ENCODE data around the gene RTRAF. TPM values are rescaled to one million over a fixed set of nuclear protein-coding genes. Genes with fewer than 3 reads are reported as not detected.
A peak's percentile ranks its signal among the peaks of the same experiment; 100 is the strongest.

Gene RTRAF
- total and polyA plus RNA-seq, 9 donors: 152 to 290 (median 237) TPM

DNA sequence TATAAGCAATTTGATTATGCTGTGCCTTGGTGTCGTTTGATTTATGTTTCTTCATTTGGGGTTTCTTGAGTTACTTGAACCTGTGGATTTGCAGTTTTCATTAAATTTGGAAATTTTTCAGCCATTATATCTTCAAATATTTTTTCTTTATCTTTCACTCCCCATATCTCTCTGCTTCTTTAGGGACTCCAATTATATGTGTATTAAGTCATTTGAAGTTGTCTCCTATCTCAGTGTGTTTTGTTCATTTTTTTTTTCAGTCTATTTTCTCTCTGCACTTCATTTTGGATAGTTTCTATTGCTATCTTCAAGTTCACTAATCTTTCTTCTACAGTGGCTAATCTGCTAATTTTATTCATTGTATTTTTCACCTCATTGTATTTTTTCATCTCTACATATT lies 29.4 kb upstream of the RTRAF start:
- Histone ChIP-seq H3K4me1 (ENCODE audit: control insufficient read depth, insufficient read depth, low read length) (no peaks in the 10 kb centered on the region), H3K27ac (ENCODE audit: low read length) (no peak overlapping the region), H3K9me3 (replicated peaks; ENCODE audit: control insufficient read depth, low read depth, low read length) (peaks cover 22% of the 10 kb centered on the region), H3K36me3 (ENCODE audit: control insufficient read depth, insufficient read depth, low read length) (peaks cover 7% of the 10 kb centered on the region), H3K27me3 (ENCODE audit: control insufficient read depth, insufficient read depth, low read length) (no peaks in the 10 kb centered on the region), H3K4me3 (ENCODE audit: low read length) (no peak overlapping the region)
- no peak for DNase-seq
- no CpG with 5 or more reads among the region's 1 CpG for WGBS (ENCODE audit: insufficient coverage)

DNA sequence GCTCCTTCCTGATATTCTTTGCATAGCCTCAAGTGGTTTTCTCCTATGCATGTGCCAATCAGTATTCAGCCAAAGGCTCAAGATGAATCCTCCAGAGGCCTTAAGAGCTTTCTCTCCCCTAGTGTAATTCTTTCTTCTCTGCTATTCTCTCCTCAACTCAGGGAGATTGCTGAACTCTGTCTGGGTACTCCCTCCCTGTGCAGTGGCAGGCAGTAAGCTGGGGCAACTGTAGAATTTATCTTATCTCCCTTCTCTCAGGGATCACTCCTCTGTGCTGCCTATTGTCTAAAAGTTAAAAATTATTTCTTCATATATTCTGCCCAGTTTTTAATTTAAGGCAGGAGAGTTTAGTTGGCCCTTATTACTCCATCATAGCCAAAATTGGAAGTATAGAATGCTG lies 28.5 kb upstream of the RTRAF start:
- Histone ChIP-seq H3K9me3 (replicated peaks; ENCODE audit: control insufficient read depth, low read depth, low read length) (peaks cover 22% of the 10 kb centered on the region), H3K27ac (ENCODE audit: low read length) (no peak overlapping the region), H3K4me3 (ENCODE audit: low read length) (no peak overlapping the region), H3K27me3 (ENCODE audit: control insufficient read depth, insufficient read depth, low read length) (no peaks in the 10 kb centered on the region), H3K36me3 (ENCODE audit: control insufficient read depth, insufficient read depth, low read length) (peaks cover 7% of the 10 kb centered on the region), H3K4me1 (ENCODE audit: control insufficient read depth, insufficient read depth, low read length) (no peaks in the 10 kb centered on the region)
- no peak for DNase-seq

DNA sequence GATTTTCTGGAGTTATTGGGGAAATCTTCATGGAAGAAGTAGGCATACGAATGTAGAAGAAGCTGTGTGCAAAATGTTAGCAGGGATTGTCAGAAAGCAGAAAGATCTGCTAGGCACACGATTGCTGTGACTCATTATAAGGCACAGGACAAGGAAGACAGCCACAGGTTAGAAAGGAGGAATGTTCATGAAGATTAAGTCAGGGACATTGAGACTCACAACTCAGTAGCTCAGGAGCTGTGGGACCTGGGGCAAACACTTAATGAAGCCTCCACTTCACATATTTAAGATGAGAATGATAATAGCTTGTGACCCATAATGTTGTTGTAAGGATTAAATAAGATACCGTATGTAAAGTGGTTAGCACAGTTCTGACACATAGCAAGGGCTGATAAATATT lies 26.6 kb upstream of the RTRAF start:
- whole genome bisulfite sequencing (ENCODE audit: insufficient coverage): 58% methylated on average over 1 of the region's 3 CpGs
- Histone ChIP-seq H3K36me3 (ENCODE audit: control insufficient read depth, insufficient read depth, low read length) (peaks cover 8% of the 10 kb centered on the region), H3K9me3 (replicated peaks; ENCODE audit: control insufficient read depth, low read depth, low read length) (peaks cover 20% of the 10 kb centered on the region), H3K4me1 (ENCODE audit: control insufficient read depth, insufficient read depth, low read length) (no peaks in the 10 kb centered on the region), H3K4me3 (ENCODE audit: low read length) (no peak overlapping the region), H3K27me3 (ENCODE audit: control insufficient read depth, insufficient read depth, low read length) (no peaks in the 10 kb centered on the region), H3K27ac (ENCODE audit: low read length) (peak overlapping the region; percentile 80)
- DNase-seq: no peak

DNA sequence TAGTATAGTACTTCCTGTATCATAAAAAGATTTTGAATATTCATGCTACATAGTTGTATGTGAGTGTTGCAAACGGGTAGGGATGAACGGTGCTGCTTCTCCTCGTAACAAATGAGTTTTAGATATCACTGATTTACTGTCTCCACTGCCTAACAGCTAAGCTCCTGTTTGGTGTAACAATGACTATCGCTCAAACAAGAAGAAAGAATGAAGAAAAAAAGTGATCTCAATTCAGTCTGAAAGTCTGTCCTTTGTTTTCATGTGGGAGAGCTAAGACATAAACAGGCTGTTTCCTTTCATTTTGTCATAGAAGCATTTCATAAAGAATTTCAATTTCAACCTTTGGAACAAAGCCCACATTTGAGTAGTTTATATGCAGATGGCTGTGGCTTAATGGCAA lies 26.1 kb upstream of the RTRAF start:
- no CpG with 5 or more reads among the region's 4 CpGs for WGBS (ENCODE audit: insufficient coverage)
- H3K4me3 ChIP-seq (ENCODE audit: low read length): peak overlapping the region; percentile 14
- H3K9me3 ChIP-seq (replicated peaks; ENCODE audit: control insufficient read depth, low read depth, low read length): peaks cover 15% of the 10 kb centered on the region
- peaks cover 7% of the 10 kb centered on the region for H3K36me3 ChIP-seq (ENCODE audit: control insufficient read depth, insufficient read depth, low read length)
- peak; percentile 89 for DNase-seq
- peak overlapping the region; percentile 80 for H3K27ac ChIP-seq (ENCODE audit: low read length)
- H3K27me3 ChIP-seq (ENCODE audit: control insufficient read depth, insufficient read depth, low read length): no peaks in the 10 kb centered on the region
- H3K4me1 ChIP-seq (ENCODE audit: control insufficient read depth, insufficient read depth, low read length): no peaks in the 10 kb centered on the region

DNA sequence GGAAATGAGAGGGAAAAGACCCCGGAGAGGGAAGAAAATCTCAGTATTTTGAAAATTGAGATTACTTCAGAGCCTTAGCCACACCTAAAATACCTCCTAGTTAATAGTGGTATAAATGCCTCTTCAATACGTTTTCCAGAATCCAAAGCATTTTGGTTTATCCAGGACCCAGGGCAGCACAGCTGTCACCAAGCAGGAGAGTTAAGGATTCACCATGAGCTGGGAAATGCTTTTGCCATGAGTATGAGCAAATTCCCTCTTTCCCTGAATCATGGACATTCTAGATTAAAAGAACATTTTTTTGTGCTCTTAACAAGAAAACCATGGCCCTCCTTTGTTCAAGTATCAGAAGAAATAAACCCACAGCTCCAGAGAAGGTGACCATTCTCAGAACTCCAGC lies 21.8 kb upstream of the RTRAF start:
- Histone ChIP-seq H3K27me3 (ENCODE audit: control insufficient read depth, insufficient read depth, low read length) (no peaks in the 10 kb centered on the region), H3K27ac (ENCODE audit: low read length) (no peak overlapping the region), H3K4me3 (ENCODE audit: low read length) (no peak overlapping the region), H3K9me3 (replicated peaks; ENCODE audit: control insufficient read depth, low read depth, low read length) (no peaks in the 10 kb centered on the region), H3K4me1 (ENCODE audit: control insufficient read depth, insufficient read depth, low read length) (no peaks in the 10 kb centered on the region), H3K36me3 (ENCODE audit: control insufficient read depth, insufficient read depth, low read length) (peaks cover 2% of the 10 kb centered on the region)
- no peak for DNase-seq
- WGBS (ENCODE audit: insufficient coverage): no CpG with 5 or more reads among the region's 2 CpGs

DNA sequence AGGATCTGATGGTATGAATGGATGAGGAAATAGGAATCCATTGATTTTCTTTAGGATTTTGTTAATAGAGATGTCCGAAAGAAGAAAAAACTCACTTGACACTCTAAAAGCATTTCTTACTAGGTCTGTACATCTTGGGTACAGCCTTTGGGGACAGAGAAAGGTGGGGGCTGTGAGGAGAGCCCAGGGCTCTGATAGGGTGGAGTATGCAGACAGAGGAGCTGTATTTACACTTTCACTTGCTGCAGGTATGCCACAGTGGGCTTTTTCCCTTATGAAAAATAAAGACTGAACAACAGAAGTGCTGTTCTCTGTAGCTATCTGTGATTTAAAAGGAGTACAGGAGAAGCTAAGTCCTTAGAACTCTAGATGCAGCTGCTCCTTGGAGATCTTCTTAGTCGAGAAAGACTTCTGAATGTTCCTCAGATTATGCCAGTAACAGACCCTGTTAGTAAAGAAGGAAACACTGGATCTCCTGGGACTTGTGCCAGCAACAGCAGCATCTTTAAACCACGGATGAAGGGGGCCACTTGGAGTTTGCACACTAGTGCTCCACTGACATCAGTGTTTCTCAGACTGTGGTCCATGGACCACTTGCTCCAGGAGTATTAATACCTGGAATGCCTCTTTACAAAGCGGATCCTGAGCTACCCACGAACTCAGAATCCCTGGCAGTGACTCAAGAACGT lies 19.4 kb upstream of the RTRAF start:
- Histone ChIP-seq H3K36me3 (ENCODE audit: control insufficient read depth, insufficient read depth, low read length) (peaks cover 2% of the 10 kb centered on the region), H3K27me3 (ENCODE audit: control insufficient read depth, insufficient read depth, low read length) (no peaks in the 10 kb centered on the region), H3K4me3 (ENCODE audit: low read length) (no peak overlapping the region), H3K27ac (ENCODE audit: low read length) (no peak overlapping the region), H3K4me1 (ENCODE audit: control insufficient read depth, insufficient read depth, low read length) (no peaks in the 10 kb centered on the region), H3K9me3 (replicated peaks; ENCODE audit: control insufficient read depth, low read depth, low read length) (no peaks in the 10 kb centered on the region)
- DNase-seq: no peak
- WGBS (ENCODE audit: insufficient coverage): 40% methylated on average over 5 of the region's 6 CpGs

DNA sequence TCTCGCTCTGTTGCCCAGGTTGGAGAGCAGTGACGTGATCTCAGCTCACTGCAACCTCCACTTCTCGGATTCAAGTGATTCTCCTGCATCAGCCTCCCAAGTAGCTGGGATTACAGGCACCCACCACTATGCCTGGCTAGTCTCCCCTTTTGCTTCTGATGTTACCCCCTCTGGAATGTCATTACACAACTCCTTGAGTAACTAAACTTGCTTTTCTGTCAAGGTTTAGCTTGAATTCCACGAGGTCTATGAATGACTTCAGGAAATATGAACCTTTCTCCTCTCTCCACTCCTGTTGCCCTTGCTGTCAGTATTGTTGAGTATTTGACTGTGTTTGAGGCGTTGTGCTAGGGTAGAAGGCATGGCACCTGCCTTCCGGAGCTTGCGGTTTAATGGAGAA lies 16.8 kb upstream of the RTRAF start:
- no peak for DNase-seq
- Histone ChIP-seq H3K4me1 (ENCODE audit: control insufficient read depth, insufficient read depth, low read length) (no peaks in the 10 kb centered on the region), H3K4me3 (ENCODE audit: low read length) (no peak overlapping the region), H3K9me3 (replicated peaks; ENCODE audit: control insufficient read depth, low read depth, low read length) (no peaks in the 10 kb centered on the region), H3K27me3 (ENCODE audit: control insufficient read depth, insufficient read depth, low read length) (no peaks in the 10 kb centered on the region), H3K36me3 (ENCODE audit: control insufficient read depth, insufficient read depth, low read length) (peaks cover 2% of the 10 kb centered on the region), H3K27ac (ENCODE audit: low read length) (no peak overlapping the region)
- WGBS (ENCODE audit: insufficient coverage): 91% methylated on average over 6 of the region's 7 CpGs

DNA sequence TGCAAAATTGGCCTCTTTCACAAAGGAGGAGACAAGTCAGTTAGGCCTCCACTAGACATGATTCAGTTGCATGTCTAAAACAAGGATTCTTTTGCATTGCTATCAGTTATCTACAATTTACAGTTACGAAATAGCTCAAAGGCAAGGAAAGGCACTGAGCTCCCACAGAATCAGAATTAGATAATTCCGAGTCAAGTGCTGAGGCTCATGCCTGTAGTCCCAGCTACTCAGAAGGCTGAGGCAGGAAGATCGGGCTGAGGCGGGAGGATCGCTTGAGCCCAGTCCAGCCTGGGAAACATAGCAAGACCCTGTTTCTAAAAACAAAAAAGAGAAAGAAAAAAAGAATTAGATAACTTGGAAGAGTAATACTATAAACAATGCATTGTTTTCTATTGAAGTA lies 12.3 kb upstream of the RTRAF start:
- DNase-seq: no peak
- Histone ChIP-seq H3K4me3 (ENCODE audit: low read length) (no peak overlapping the region), H3K36me3 (ENCODE audit: control insufficient read depth, insufficient read depth, low read length) (no peaks in the 10 kb centered on the region), H3K9me3 (replicated peaks; ENCODE audit: control insufficient read depth, low read depth, low read length) (no peaks in the 10 kb centered on the region), H3K27me3 (ENCODE audit: control insufficient read depth, insufficient read depth, low read length) (no peaks in the 10 kb centered on the region), H3K4me1 (ENCODE audit: control insufficient read depth, insufficient read depth, low read length) (peaks cover 4% of the 10 kb centered on the region), H3K27ac (ENCODE audit: low read length) (no peak overlapping the region)
- WGBS (ENCODE audit: insufficient coverage): 83% methylated on average over 1 of the region's 5 CpGs

DNA sequence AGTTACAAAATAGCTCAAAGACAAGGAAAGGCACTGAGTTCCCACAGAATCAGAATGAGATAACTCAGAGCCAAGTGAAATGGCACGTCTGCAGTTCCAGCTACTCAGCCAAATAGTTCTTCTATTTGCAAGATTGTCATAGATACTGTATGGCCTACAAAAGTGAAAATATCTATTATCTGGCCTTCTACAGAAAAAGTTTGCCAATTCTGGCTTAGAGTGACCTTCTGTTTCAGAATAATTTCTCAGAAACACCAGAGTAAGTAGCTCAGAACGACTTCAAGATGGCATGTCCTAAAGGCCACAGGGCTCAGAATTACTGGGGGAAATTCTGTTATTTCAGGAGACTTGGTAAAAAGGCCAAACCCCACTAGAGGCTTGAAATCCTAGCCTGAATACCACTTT lies 10.7 kb upstream of the RTRAF start:
- H3K4me1 ChIP-seq (ENCODE audit: control insufficient read depth, insufficient read depth, low read length): peaks cover 4% of the 10 kb centered on the region
- no peaks in the 10 kb centered on the region for H3K9me3 ChIP-seq (replicated peaks; ENCODE audit: control insufficient read depth, low read depth, low read length)
- no peak overlapping the region for H3K4me3 ChIP-seq (ENCODE audit: low read length)
- H3K27me3 ChIP-seq (ENCODE audit: control insufficient read depth, insufficient read depth, low read length): no peaks in the 10 kb centered on the region
- no peak for DNase-seq
- H3K36me3 ChIP-seq (ENCODE audit: control insufficient read depth, insufficient read depth, low read length): no peaks in the 10 kb centered on the region
- whole genome bisulfite sequencing (ENCODE audit: insufficient coverage): 33% methylated on average over 1 of the region's 2 CpGs
- H3K27ac ChIP-seq (ENCODE audit: low read length): no peak overlapping the region

DNA sequence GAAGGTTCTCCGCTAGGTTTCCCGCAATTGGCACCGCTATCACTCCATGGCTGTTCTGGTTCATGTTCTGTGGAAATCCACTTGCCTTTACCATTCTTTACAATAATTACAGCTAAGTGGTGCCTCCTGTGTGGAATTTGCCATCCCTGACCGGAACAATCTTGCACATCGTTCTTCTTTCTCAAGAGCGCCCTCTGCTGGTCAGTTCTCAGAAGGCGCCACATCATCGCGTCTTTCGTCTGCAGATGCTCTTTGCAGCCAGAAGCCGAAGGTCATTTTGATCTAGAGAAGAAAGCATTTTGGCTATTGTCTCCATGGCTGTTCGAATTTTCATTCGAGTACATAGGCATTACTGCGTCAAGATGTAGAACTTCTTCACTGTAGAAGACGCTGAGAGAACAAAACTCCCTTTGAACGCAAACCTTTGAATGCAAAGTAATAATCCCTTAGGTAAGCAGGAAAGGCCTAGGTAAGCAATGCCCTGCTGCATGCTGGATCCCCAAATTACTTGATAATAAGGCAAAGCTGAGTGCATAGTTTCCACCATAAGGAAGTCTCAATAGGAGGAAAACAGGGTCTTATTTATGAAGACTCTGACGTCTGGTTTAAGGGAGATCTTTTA lies 10.1 kb upstream of the RTRAF start:
- no peak overlapping the region for H3K27ac ChIP-seq (ENCODE audit: low read length)
- no peaks in the 10 kb centered on the region for H3K9me3 ChIP-seq (replicated peaks; ENCODE audit: control insufficient read depth, low read depth, low read length)
- DNase-seq: peak; percentile 88
- WGBS (ENCODE audit: insufficient coverage): 14% methylated on average over 15 of the region's 17 CpGs
- no peak overlapping the region for H3K4me3 ChIP-seq (ENCODE audit: low read length)
- peaks cover 4% of the 10 kb centered on the region for H3K4me1 ChIP-seq (ENCODE audit: control insufficient read depth, insufficient read depth, low read length)
- no peaks in the 10 kb centered on the region for H3K27me3 ChIP-seq (ENCODE audit: control insufficient read depth, insufficient read depth, low read length)
- H3K36me3 ChIP-seq (ENCODE audit: control insufficient read depth, insufficient read depth, low read length): no peaks in the 10 kb centered on the region

Data from muscle of leg (tissue), 11 donors.